NCI-H2107 (cell line): ENCODE data around the gene RIN1.

Experiments
- DNase-seq: peaks from one replicate; lab custom pipeline; 2025; lab: John Stamatoyannopoulos, UW

Gene RIN1

DNA sequence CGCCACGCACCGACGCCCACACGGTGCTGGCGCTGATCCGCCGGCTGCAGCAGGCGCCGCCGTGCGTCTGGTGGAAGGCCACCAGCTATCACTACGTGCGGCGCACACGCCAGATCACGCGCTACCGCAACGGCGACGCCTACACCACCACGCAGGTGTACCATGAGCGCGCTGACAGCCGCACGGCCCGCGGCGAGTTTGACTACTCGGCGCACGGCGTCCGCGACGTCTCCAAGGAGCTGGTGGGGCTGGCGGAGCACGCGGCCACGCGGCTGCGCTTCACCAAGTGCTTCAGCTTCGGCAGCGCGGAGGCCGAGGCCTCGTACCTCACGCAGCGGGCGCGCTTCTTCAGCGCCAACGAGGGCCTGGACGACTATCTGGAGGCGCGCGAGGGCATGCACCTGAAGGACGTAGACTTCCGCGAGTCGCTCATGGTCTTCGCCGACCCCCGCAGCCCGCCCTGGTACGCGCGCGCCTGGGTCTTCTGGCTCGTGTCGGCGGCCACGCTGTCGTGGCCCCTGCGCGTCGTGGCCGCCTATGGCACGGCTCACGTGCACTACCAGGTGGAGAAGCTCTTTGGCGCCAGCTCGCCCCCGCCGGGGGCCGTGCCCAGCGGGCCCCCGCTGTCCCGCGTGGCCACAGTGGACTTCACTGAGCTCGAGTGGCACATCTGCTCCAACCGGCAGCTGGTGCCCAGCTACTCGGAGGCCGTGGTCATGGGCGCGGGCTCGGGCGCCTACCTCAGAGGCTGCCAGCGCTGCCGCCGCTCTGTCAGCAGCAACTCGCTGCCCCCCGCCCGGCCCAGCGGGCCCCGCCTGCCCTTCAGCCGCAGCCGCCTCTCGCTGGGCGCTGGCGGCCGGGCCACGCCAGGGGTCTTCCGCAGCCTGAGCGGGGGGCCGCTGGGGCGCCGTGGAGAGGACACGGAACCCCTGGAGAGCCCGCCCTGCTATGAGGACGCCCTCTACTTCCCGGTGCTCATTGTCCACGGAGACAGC, 41.3 kb downstream of the RIN1 start:
- no peak for DNase-seq

GRCh38 chr11:66293777-66294625, 42.2 kb downstream of the RIN1 start:
- DNase-seq: no peak

- DNase-seq: no peak
Measured at GRCh38 chr11:66293352-66293751, 42.9 kb downstream of the RIN1 start.

GRCh38 chr11:66292543-66293332, 43.5 kb downstream of the RIN1 start:
- DNase-seq: no peak

- DNase-seq: no peak
Measured at GRCh38 chr11:66291706-66292542, 44.3 kb downstream of the RIN1 start, which contains the start of gene TMEM151A. Gene TMEM151A (plus strand): TSS chr11:66291894. CDS start chr11:66292014, 120 bp downstream.

DNA sequence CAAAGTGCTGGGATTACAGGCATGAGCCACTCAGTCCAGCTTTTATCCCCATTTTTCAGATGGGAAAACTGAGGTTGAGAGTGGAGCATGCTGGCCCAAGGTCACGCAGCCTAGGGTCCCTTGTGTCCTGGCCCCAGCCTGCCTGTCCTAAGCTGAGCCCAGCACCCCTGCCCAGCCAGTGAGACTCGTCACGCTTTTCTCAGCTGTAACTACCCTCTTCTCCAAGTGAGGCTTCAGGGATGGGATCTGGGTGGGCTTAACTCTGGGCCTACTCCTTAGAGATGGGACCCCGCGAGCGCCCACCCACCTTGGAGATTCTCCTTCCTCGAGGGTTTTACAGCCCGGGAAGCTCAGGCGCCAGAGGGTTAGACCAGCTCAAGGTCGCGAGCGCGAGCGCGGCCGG, 44.9 kb downstream of the RIN1 start:
- no peak for DNase-seq

GRCh38 chr11:66290330-66290621, 46.0 kb downstream of the RIN1 start:
- no peak for DNase-seq

DNA sequence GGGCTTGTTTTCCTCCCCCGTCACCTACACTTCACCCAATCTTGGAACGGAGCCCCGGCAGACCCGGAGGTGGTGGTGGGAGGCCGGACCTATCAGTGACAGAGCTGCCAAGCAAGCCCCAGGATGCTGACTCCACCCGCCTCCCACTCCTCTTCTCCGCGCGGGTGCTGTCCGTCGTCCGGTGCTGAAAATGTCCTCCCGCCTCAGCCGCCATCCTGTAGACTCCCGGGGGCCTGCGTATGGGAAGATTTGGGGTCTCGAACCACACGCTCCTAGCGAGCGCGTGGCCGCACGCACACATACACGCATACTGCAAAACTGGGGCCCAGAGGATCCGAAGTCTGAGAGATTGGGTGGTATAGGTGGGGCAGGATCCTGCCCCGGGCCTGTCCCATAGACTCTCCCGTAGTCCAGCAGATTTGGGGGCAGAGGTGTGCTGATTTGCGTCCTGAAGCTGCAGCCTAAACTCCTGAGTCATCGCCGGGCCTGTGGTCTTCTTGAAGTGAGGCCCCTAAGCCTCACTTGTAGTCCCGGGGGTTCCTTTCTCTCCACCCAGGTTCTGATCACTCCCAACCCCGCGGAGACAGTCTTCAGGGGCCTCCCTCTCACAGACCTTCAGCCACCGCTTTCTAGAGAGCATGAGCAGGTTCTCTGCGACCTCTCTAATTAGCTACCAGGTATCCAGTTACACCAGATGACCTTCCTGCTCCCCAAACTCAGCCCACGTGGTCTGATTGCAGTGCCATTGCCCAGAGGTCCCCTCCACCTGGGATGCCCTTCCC, 46.5 kb downstream of the RIN1 start:
- DNase-seq: no peak

DNA sequence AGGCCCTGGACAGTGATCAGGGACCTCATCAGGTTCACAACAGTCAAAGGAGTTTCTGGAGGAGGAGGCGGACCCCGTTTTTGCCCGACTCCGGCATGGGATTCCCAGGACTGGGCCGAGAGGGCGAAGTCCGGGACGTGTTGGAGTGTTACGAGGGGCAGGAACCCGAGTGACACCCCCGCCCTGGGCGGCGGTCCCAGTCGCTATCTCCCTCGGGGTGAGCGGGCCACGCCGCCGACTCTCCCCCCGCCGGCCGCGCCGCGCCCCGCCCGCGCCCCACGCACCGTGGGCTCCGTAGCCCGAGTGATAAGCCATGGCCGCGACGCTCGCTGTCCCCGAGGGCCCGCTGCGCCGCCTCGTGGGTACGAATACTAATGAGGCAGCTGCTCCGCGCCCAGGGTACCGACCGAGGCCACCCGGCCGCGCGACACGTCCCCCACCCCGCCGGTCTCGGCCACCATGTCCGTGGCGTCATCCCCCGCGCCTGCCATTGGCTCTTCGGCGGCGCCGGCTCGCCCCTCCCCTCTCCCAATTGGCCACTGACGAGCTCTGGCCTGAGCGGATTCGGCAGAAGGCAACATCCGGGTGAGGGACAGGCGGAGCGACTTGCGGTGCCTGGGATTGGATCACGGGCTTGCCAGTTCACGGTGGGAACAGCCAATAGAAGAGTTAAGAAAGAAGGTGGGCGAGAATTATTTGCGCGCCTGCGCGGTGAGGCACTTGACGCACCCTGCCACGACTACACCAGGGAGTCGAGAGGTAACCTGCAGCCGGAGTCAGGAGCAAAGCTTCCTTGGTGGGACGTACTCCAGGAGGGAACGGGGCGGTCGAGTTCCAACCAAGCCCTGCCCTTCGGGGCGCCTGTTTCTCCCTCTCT, 47.3 kb downstream of the RIN1 start, which contains the start of gene YIF1A:
TSS of gene YIF1A (minus strand) at position 473 of the 877 bp plus-strand sequence. CDS start at position 315, 158 bp downstream.
- peak; percentile 97 for DNase-seq

DNA sequence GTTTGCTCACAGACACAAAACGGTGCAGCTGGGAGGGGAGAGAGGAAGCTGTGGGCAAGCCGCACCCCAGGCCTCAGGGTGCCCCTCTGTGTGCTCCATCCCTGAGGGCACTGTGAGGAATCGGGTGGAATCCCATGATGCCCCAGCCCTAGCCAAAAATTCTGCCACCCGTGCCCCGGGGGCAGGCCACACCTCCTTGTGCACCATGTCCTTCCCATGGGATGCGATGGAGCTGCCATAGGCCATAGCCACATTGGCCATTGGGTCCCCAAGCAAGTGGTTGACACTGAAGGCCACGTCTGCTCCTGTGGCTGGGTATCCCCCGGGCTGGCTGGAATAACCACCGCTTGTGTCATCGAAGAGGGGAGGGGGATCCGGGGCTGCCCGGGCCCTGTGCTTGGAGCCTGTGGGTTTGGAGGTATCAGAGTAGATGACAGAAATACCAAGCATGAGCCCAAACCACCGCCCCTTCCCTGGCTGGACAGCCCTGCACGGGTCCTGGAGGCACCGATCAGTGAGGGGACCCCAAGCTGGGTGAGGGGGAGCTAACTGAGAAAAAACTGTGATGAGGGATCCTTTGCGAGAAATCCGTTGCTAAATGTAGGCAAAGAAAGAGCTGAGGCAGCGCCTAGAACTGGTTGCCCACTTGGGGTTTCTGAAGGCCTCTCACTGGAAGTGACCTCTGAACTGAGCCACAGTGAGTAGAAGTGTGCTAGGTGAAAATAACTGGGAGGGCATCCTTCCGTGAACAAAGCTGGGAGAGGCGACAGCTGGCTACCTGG, 48.2 kb downstream of the RIN1 start:
- DNase-seq: no peak

DNA sequence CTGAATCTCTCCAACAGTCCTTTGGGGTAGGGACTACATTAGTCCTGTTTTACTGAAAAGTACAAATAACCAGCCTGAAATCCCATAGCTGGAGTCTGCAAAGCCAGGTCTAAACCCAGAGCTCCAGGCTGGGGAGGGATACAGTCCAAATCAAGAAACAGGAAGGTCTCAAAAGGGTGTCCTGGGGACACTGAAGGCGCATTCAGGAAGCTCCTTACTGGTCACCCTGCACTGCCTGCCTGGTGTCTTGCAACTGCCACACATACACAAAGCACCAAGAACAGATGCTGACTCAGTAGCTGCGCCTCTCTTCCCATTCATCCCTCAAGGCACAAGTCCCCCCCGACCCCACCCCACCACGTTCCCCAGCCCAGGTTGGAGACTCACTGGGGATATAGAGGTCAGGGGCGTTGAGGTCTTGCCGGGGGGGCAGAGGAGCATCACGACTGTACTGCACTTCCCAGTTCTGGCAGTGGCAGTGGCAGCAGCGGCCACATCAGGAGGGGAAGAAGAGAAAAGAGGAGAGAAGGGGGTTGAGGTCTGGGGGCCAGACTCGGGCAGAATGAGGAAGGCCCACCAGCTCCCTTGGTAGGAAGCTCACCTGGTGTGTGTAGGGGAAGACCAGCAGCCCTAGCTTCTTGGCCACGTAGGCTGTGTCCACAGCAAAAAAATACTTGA, 48.9 kb downstream of the RIN1 start:
- no peak for DNase-seq

DNA sequence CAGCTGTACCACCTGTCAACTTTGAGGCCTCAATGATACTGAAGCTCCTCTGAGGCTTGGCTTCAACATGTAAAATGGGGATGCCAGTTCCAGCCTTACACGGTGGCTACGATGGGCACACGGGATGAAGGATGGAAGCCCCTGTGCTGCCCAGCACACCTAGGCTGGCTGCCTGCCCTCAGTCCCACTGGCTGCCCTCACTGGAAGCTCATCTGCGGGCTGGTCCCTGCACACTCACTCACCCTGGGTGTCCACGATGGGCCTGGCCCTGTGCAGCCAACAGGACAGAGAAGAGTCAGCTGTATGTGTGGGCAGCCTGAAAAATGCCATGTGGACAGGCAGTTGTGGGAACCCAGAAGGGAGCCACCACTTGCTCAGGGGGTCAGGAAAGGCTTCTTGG, 49.5 kb downstream of the RIN1 start:
- DNase-seq: no peak

GRCh38 chr11:66285250-66285947, 50.8 kb downstream of the RIN1 start:
- DNase-seq: no peak

GRCh38 chr11:66284526-66285078, 51.6 kb downstream of the RIN1 start:
- DNase-seq: no peak

- DNase-seq: no peak
Measured at GRCh38 chr11:66283461-66284105, 52.7 kb downstream of the RIN1 start.
